HepG2 (cell line): Measurements from ENCODE around the gene CHMP6. TPM values are rescaled to one million over a fixed set of nuclear protein-coding genes. Genes with fewer than 3 reads are reported as not detected.
A peak's percentile ranks its signal among the peaks of the same experiment; 100 is the strongest.

Source experiments
- EED ChIP-seq: sonication (generic); formaldehyde crosslinking; IDR thresholded peaks from 2 replicates; pipeline ENCODE4 v1.5.0; 2020; ENCODE audit warnings: mild to moderate bottlenecking, missing genetic modification reagents
- PRMT3 ChIP-seq: sonication (generic); formaldehyde crosslinking; IDR thresholded peaks from 2 replicates; pipeline ENCODE4 v1.8.1; 2022; ENCODE audit warnings: low read depth, mild to moderate bottlenecking, moderate library complexity, missing genetic modification reagents, borderline replicate concordance
- TBP ChIP-seq: sonication (generic); formaldehyde crosslinking; IDR thresholded peaks from 2 replicates; pipeline ENCODE4 v1.5.0; 2020; ENCODE audit warnings: missing genetic modification reagents
- ZFY ChIP-seq: sonication (generic); formaldehyde crosslinking; IDR thresholded peaks from 2 replicates; pipeline ENCODE4 v1.4.0; 2020; ENCODE audit warnings: missing genetic modification reagents
- ZNF546 ChIP-seq: sonication (generic); formaldehyde crosslinking; conservative IDR thresholded peaks from 2 replicates; pipeline ENCODE4 v1.8.1; 2023; ENCODE audit warnings: mild to moderate bottlenecking, missing genetic modification reagents
- polyA plus RNA-seq, 8 experiments: library from polyadenylated mRNA; depleted of rRNA in 3 of 8; stranded (reverse) in 7 of 8; unstranded in 1 of 8; fragments of >200 nt; fragmentation: Illumina TruSeq in 4 of 8; extraction: Trizol in 4 of 8; gene quantifications; 2 replicates each; pipeline versions ENCODE4 v1.2.1 to v1.2.3, GENCODE V29; 2011 to 2016; ENCODE audit warnings: low read depth in 4 of 8, missing spikeins in 1 of 8, mixed read lengths in 1 of 8; ENCODE audit not compliant: insufficient read depth in 1 of 8
- total RNA-seq, 5 experiments: library from RNA; depleted of rRNA; stranded (reverse); fragments of >200 nt; fragmentation: Illumina TruSeq; extraction: Trizol; gene quantifications; 2 replicates each; pipeline ENCODE4 v1.2.3, GENCODE V29; 2016; ENCODE audit warnings: low read depth in 1 of 5
- TF ChIP-seq, protein P1 (sequence below): sonication (generic); formaldehyde crosslinking; IDR thresholded peaks from 2 replicates; pipeline ENCODE4 v1.5.1; 2020; ENCODE audit warnings: mild to moderate bottlenecking, missing genetic modification reagents, borderline replicate concordance
- TF ChIP-seq, protein P2 (sequence below): fragments of 450-650 bp; IDR thresholded peaks from 2 replicates; pipeline ENCODE4 v1.6.1; 2016
- TF ChIP-seq, protein P3 (sequence below): sonication (generic); formaldehyde crosslinking; IDR thresholded peaks from 2 replicates; pipeline ENCODE4 v1.5.1; 2020; ENCODE audit warnings: missing genetic modification reagents, mild to moderate bottlenecking, borderline replicate concordance
- TF ChIP-seq, protein P4 (sequence below): IDR thresholded peaks from 2 replicates; pipeline ENCODE4 v1.6.1; 2016

CHMP6 gene
- total and polyA plus RNA-seq, 2 of the 13 experiments (the other 11 are each of a cell fraction or from before 2014, with no cell fraction given) = 11.1 to 24.2 TPM

DNA sequence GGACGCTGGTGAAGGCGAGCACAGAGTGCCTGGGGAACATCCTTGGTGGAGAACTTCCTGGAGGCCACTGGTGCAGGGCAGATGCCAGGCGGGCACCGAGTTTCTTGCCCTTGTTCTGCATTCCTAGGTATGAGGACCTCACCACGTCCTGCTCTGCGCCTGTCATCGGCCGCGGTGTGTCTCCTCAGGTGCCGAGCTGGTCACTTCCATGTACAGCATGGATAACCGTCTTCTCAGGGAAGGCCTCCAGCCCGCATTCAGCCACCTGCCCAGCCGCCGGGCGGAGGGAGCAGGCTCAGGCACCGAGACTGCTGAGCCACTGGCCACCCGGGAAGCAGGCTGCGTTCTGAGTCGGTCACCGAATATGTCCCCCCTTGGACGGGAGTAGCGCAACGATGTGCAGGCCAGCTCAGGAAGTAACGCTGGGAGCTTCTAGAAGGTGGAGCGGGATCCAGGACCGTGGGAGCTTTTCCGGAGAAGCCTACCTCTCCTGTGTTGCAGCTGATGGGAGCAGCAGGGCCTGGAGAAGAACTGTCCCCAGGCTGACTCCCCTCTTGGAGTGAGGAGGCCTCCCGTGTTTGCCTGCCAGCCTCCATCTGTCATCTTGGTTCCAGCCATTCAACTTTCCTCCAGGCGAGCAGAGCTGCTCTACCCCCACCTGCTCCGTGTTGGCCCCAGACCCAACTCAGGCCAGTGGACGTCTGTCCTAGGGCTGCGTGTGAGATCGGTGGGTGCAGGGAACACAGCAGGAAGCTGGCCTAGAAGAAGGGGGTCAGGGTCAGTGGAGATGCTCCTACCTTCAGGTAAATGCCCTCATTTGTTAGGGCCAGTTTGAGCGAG, 41.2 kb downstream of the CHMP6 start (continued):
- TF ChIP-seq, protein P1, sequence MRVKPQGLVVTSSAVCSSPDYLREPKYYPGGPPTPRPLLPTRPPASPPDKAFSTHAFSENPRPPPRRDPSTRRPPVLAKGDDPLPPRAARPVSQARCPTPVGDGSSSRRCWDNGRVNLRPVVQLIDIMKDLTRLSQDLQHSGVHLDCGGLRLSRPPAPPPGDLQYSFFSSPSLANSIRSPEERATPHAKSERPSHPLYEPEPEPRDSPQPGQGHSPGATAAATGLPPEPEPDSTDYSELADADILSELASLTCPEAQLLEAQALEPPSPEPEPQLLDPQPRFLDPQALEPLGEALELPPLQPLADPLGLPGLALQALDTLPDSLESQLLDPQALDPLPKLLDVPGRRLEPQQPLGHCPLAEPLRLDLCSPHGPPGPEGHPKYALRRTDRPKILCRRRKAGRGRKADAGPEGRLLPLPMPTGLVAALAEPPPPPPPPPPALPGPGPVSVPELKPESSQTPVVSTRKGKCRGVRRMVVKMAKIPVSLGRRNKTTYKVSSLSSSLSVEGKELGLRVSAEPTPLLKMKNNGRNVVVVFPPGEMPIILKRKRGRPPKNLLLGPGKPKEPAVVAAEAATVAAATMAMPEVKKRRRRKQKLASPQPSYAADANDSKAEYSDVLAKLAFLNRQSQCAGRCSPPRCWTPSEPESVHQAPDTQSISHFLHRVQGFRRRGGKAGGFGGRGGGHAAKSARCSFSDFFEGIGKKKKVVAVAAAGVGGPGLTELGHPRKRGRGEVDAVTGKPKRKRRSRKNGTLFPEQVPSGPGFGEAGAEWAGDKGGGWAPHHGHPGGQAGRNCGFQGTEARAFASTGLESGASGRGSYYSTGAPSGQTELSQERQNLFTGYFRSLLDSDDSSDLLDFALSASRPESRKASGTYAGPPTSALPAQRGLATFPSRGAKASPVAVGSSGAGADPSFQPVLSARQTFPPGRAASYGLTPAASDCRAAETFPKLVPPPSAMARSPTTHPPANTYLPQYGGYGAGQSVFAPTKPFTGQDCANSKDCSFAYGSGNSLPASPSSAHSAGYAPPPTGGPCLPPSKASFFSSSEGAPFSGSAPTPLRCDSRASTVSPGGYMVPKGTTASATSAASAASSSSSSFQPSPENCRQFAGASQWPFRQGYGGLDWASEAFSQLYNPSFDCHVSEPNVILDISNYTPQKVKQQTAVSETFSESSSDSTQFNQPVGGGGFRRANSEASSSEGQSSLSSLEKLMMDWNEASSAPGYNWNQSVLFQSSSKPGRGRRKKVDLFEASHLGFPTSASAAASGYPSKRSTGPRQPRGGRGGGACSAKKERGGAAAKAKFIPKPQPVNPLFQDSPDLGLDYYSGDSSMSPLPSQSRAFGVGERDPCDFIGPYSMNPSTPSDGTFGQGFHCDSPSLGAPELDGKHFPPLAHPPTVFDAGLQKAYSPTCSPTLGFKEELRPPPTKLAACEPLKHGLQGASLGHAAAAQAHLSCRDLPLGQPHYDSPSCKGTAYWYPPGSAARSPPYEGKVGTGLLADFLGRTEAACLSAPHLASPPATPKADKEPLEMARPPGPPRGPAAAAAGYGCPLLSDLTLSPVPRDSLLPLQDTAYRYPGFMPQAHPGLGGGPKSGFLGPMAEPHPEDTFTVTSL (CRISPR knock-in tag) = no peak
- TF ChIP-seq ZFY (CRISPR knock-in tag) (peak; percentile 13; the same call in 1 of the 2 replicates), PRMT3 (CRISPR knock-in tag) (no peak), ZNF546 (CRISPR knock-in tag) (no peak), EED (CRISPR knock-in tag) (0 out of 2 replicates have a peak, but pooled peaks have one; percentile 20), TBP (no peak)
- TF ChIP-seq, protein P2, sequence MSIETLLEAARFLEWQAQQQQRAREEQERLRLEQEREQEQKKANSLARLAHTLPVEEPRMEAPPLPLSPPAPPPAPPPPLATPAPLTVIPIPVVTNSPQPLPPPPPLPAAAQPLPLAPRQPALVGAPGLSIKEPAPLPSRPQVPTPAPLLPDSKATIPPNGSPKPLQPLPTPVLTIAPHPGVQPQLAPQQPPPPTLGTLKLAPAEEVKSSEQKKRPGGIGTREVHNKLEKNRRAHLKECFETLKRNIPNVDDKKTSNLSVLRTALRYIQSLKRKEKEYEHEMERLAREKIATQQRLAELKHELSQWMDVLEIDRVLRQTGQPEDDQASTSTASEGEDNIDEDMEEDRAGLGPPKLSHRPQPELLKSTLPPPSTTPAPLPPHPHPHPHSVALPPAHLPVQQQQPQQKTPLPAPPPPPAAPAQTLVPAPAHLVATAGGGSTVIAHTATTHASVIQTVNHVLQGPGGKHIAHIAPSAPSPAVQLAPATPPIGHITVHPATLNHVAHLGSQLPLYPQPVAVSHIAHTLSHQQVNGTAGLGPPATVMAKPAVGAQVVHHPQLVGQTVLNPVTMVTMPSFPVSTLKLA = no peak
- TF ChIP-seq, protein P3, sequence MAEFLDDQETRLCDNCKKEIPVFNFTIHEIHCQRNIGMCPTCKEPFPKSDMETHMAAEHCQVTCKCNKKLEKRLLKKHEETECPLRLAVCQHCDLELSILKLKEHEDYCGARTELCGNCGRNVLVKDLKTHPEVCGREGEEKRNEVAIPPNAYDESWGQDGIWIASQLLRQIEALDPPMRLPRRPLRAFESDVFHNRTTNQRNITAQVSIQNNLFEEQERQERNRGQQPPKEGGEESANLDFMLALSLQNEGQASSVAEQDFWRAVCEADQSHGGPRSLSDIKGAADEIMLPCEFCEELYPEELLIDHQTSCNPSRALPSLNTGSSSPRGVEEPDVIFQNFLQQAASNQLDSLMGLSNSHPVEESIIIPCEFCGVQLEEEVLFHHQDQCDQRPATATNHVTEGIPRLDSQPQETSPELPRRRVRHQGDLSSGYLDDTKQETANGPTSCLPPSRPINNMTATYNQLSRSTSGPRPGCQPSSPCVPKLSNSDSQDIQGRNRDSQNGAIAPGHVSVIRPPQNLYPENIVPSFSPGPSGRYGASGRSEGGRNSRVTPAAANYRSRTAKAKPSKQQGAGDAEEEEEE (CRISPR knock-in tag) = no peak
- TF ChIP-seq, protein P4, sequence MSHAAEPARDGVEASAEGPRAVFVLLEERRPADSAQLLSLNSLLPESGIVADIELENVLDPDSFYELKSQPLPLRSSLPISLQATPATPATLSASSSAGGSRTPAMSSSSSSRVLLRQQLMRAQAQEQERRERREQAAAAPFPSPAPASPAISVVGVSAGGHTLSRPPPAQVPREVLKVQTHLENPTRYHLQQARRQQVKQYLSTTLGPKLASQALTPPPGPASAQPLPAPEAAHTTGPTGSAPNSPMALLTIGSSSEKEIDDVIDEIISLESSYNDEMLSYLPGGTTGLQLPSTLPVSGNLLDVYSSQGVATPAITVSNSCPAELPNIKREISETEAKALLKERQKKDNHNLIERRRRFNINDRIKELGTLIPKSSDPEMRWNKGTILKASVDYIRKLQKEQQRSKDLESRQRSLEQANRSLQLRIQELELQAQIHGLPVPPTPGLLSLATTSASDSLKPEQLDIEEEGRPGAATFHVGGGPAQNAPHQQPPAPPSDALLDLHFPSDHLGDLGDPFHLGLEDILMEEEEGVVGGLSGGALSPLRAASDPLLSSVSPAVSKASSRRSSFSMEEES (CRISPR knock-in tag) = no peak
- TF ChIP-seq, all 625 proteins: peak for 6
